GM21447 (cell line): ENCODE results near the gene FUT1.

Experiments
- ATAC-seq: cut with Tn5 transposase; IDR thresholded peaks from one replicate; pipeline ENCODE4 v1.9.1; 2021; ENCODE audit not compliant: unreplicated experiment

The FUT1 gene

DNA sequence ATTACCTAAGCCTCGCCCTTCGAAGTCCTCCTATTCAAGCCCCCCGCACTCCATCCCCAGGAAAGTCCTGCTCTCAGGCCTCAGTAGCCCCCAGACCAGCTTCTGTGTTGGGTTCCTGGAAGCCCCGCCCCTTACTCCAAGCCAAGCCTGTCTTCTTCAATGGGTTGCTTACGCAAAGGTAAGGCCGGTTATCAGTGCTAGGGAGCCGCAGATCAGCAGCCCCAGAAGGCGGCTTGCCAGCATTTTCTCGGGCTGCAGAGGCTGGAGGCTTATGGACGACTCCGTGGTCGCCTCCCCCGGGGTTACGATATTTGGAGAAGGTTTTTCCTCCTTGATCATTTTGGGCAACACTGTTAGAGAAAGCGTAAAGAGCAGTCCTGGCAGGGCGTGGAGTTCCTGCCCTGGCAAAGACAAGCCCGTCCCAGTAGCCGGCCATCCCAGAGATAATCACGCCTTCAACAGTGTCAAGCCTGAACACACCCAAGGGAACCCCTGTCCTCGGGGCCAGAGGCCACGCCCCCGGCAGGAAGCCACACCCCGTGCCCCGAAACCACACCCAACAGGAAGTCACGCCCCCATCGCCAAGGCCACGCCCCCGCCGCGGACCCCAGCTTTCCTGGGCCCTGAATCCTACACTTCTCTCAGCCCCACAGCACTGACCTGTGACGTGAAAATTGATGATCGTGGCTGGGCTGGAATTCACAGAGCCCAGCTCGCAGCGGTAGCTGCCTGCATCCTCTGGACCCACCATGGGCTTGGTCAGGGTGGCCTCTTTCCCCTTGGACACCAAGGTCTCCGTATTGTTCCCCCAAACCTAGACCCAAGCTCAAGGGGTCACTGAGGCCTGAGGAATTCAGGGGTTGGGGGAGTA lies 11.1 kb downstream of the FUT1 start:
- no peak for ATAC-seq

DNA sequence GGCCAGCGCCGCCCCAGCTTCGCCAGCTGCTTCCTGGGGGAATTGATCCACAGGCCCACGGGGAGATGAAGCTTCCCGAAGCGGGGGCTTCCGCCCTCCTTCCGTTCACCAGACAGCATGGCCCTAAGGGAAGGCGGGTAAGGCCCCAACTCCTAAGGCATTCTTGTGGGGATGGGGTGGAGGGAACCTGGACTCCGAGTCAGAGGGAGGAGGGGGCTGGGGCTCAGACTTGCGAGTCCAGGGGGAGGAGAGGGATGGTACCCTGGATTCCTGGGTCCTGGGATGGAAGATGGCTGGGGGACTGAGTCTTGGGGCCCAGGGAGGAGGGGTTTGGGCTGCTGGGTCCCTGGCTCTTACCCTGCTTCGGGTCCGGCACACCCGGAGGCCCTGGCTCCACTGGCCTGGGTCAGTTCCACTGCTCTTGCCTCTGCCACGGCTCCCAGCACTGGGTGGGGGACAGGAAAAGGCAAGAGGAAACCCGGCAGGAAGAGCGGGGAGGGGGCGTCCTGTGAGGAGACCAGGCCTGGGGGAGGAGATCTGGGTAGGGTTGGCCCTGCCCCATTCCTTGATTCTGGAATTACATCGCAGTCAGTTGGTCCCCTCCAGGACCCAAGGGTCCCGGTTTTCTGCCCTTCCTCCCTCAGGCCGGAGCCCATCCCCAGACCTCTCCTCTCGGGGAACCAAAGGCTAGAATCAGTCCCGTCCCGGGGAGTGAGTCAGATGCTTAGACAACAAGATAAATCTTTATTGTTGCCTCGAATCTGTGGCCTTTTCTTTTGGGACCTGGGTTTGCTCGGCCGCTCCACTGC lies 12.1 kb downstream of the FUT1 start, which contains the start of gene RASIP1:
Gene RASIP1, minus strand, starts transcription at position 447 of the 809 bp plus-strand sequence. Its CDS starts 328 bp downstream, at position 119.
- no peak for ATAC-seq

DNA sequence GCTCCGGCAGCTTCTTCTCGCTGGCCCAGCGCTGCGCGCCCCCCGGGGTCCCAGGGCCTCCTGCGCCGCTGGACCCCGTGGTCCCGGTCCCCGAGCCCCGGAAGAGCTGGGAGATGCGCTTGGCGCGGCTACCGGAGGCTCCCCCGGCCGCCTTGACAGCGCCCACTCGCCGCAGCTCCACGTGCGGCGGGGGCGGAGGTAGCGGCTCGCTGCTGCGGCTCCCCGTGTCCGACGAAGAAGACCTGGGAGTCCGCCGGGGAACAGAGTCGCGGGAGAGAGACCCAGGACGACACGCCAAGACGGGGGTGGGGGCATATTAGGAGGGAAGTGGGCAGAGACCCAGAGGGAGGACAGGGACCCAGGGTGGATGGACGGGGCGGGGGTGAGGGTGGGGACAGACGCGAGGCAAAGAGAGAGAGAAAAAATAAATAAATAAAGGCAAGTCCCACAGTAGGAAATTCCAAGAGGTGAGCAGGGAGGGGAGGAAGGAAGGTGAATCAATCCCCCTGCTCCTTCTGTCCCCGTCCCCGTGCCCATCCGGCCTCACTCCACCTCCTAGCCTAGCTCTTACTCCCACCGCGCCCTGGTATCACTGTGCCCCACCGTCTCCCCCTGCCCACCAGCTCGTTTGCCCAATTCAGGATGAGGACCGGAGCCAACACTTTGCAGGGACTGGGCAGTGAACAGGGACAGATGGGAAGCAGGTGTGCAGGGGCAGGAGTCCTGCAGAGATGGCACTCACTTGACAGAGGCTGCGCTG lies 12.9 kb downstream of the FUT1 start:
- ATAC-seq, result no peak

DNA sequence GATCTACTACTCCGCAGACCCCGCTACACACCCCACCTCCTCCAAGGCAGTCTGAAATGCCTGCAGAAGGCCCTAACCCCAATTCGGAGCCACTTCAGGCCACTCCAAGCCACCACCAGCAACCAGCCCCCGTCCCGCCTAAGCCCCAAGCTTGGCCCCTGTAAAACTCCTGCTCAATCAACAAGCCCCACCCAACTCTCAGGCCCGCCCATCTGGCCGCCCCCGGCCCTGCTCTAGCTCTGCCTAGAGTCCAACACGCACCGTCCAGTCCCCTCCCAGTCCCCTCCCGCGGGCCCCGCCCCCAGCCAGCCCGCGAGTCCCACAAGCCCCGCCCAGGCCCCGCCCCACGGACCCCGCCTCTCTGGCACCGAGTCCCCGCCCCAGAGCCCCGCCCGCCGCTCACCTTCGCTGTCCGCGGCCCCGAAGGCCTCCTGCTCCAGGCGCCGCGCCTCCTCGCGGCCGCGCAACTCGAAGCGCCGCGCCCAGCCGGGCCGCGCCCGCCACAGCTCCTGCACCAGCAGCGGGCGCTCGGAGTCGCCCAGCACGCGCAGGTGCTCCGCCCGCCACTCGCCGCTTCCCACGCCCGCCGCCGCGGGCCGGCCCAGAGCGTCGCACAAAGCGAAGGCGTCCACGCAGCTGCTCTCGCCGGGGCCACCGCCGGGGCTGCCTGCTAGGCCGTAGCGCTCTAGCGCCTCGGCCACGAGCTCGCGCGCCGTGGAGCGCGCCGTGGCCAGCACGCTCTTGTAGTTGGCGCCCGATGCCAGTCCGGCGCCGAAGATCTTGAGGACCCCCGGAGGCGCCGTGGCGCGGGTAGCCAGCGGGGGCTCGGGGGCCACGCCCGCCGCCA lies 13.7 kb downstream of the FUT1 start:
- peak; percentile 69 for ATAC-seq

DNA sequence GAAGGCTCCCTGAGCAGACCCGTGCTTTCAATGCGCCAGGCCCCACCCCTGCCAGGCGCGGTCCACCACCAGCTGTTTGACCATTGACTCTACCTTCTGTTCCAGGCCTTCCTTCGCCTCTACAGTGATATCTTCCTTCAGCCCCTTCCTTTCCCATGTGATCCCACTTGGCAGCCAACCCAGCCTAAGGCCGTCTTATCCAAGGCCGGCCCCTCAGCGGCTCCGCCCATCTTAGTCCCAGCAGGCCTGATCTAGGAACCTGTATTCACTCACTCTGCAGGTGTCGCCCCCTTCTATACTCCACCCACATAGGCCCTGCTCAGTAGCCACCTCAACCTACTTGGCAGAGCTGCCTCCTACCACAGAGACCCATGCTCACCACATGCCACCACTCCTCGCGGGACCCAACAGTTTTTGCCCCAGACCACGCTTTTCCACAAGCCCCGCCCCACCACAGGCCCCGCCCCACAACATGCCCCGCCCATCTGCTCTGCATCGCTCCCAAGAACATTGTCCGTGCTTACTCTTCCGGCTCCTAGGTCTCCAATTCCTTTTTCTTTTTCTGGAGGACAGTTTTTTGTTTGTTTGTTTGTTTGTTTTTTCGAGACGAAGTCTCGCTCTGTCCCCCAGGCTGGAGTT lies 15.0 kb downstream of the FUT1 start:
- ATAC-seq, result no peak

DNA sequence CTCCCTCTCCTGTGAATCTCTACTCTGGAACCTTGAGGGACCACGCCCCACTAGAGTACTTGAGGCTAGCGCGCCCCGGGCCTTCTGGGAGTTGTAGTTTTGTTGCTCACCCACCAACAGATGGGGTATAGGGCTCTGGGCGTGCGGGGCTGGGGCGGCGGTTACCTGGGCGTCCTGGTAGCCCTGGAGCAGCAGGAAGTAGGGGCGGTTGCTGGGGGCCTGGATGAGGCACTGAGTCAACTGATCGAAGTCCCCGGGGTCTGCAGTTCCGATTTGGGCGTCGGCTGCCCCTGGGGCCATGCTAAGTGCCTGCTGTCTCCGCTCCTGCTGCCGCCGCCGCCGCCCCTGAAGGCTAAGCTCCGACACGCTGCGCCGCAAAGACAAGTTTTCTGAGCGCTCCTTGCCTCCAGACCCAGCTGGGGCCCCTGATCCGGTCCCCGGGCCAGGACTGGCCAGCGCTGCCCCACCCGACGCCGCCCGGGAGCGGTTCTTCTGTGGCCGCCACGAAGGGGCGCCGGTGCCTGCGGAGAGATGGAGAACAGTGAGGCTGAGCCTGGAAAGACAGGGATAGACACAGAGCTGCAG lies 17.3 kb downstream of the FUT1 start:
- no peak for ATAC-seq

DNA sequence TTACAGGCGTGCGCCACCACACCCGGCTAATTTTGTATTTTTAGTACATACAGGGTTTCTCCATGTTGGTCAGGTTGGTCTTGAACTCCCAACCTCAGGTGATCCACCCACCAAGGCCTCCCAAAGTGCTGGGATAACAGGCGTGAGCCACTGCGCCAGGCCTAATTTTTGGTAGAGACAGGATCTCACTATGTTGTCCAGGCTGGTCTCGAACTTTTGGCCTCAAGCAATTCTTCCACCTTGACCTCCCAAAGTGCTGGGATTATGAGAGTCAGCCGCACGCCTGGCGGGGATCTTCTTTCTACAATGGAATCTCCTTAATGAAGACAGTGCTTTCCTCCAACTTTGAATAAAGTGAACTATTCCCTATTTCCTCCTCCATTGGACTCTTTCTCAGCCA lies 17.8 kb downstream of the FUT1 start:
- no peak for ATAC-seq

DNA sequence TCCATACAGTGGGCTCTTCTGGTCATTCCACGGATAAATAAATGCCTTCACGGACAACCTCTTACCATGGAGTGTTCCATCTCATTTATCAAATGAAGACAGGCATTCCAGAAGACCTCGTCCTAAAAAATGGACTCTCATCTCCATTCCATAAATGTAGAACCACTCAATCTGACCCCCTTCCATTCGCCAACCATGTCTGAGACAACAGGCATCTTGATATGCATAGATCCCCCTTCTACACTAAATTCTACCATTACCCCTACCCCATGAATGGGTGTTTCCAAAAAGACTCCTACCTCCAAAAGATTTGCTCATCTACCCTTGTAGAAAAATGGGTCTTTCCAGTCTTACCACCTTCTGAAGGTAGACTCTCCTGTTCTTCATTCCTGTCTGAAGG lies 21.0 kb downstream of the FUT1 start:
- no peak for ATAC-seq

DNA sequence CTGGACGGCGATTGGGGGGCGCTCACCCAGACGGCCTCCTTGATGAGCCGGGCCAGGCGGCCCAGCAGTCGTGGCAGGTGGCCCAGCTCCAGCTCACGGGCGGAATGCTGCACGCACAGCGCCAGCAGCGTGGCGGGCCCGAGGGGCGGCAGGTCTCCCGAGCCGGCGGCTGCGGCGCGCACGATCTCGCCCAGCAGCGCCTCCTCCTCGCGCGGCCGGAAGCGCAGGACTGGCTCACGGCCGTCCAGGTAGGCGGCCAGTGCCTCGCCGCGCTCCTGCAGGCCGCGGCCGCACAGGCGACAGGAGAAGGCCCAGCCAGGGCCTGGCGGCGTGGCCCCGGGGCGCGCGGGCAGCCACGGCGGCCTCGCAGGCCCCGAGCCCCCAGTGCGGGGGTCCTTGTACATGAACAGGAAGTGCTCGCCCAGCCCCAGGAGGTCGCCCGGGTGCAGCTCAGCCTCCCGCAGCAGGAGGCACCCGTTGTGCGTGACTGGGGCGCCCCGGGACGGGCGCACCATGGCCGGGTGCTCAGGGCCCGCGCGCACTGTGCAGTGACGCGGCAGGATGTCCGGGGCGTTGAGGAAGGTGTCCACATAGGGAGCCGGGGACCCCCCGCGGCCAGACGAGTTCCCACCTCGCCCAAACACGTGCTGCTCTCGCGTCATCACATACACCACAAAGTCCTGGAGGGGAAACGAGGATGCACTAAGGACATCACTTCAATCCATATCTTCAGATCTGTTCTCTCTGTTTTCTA lies 23.4 kb downstream of the FUT1 start:
- no peak for ATAC-seq

DNA sequence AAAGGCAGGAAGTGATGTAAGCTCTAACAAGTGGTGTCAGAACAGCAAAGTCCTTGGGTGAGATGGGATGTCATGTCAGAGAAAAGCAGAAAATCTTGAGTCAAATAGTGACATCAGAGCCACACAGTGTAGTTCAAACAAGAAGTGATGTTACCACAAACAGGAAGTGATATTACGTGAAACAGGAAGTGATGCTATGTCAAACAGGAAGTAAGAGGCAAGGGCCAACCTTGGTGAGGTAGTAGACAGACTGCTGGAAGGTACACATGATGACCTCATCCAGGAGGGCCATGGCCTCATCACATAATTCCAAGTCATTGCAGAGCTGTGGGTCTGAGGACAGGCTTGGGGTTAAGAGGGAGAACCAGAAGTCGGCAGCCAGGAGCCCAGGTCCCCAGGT lies 25.9 kb downstream of the FUT1 start:
- ATAC-seq, result no peak

DNA sequence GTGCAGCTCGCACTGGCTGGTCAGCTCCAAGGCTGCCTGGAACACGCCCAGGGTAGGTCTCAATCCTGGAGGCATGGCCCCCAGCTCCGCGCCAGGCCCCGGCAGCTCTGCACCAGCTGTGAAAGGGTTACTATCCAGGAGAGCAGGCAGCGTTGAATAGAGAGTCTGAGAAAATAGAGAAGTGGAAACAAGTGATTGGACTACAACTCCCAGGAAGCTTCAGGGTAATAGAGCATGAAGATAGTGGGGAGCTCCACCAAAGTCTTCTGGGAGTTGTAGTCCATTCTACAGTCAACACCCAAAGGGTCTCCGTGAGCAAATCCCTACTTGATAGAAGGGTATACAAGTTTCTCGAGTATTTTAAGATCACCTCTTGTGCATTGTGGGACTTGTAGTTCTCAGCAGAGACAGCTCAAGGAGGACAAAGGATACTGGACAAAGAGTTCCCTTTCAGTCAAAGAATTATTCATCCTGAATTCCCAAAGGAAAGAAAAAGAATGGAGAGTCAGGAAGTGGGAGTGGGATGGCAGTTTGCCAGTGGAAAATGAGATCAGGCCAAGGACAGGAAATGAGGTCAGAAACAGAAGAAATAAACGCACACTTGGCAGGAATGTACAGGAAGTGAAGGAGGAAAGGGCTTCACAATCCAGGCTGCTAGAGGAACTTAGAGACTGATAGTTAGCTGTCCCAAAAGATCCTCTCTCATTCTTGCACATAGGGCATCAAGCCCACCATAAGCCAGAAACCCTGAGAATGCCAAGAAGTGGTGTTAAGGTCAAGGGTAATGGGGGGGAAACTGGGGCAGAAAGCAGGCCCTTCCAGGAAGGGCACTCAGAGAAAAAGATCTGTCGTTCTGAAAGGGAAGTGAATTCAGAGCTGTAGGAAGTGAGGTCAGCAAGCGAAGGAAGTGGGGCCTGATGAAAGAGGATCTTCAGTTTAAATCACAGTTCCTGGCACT lies 27.4 kb downstream of the FUT1 start:
- ATAC-seq, result no peak

DNA sequence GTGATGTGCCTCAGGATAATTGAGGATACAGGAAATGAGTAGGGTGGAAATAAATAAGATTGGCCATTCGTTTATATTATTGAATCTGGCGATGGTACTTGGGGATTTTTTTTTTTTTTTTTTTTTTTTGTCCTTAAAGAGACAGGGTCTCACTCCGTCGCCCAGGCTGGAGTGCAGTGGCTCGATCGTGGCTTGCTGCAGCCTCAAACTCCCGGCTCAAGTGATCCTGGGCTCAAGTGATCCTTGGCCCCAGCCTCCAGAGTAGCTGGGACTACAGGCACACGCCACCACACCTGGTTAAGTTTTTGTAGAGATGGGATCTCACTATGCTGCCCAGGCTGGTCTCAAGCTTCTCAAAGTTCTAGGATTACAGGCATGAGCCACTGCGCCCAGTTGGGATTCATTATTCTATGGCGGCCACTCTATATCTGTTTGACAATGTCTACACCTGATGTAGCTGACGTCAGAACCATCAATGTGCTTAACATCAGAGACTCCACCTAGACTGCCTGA lies 30.2 kb downstream of the FUT1 start:
- ATAC-seq, result no peak

DNA sequence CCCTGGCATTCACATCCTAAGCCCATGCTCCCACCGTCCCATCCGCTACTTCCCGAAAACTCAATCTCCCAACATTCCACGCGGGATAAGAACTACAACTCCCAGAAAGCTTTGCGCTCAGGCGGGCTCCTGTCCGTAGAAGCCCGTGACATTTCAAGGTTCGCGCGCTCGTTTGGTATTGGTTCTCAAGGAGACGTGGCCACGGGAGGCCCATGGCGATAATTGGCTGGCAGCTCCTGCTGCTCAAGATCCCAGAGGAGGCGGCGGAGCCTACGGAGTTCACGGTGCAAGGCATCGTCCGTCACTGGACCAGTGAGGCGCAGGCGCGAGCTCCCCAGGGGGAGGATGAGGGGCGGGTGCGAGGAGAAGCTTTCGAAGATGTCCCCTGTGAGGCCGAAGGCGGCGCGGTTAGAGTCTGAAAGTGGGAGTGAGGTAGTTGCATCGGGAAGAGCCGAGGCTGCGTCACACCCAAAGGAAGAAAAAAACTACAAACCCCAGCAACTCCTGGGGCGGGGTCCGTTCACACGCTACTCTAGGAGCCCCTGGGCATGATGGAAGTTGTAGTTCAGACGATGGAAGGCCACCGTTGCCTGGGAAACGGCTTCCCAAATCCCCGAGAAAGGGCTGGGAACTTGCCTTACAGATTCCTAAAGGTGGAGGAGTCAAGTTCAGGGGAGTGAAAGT lies 31.7 kb downstream of the FUT1 start:
- peak; percentile 86 for ATAC-seq

DNA sequence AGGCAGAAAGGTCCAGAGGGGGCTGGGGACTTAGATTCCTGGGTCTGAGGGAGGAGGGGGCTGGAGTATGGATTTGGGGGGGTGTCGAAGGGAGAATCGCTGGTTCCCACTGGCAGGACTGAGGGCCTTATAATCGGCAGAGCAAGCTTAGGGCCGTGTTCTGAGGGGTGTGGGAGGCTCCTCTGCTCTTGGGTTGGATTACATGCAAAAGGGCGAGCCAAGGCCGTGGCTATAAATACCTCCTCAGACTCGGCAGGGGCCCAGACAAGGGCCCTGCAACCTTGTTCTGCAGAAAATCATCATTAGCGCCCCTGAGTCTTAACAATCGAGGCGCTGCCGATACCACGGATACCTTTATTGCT lies 32.2 kb downstream of the FUT1 start:
- no peak for ATAC-seq

DNA sequence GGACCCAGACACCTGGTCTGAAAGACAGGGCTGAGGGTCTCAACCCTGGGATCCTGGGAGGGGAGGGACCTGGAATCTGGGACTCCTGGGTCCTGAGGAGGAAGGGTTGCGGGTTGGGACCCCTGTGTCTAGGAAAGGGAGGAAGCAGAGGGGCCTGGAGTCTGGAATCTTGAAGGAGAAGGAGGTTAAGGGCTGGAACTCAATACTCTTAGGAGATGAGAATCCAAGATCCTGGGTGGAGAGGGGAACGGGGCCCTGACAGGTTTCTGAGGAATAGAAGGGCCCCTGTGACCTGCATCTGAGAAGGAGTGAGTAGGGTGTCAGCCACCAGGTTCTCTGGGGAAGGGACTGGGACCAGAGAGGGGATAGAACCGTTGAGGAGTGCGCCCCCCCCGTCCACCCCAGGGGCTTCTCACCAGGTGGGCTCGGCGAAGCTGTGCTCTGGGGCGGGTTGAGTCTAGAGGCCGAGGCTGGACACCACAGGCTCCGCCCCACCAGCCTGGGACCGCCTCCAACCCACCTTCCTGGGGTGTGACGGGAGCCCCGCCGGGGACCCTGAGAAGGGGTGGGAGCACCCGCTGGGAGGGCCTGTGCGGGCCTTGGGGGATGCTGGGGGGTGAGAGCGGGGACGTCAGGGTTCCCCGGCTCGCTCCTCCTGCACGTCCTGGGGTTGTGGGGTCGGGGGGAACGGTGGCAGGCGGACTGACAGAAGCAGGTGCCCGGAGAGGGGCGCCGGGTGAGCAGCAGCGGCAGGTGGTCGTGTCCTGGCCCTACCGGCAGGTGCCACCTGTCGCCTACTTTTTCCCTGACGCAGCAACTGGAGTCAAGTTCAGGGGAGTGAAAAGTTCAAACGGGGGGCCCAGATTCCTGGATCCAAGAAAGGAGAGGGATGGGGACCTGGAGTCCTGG lies 32.9 kb downstream of the FUT1 start, which contains the start of gene MAMSTR:
Gene MAMSTR, minus strand, starts transcription at position 463 of the 909 bp plus-strand sequence. CDS start 694 bp downstream, outside the sequence.
- no peak for ATAC-seq

DNA sequence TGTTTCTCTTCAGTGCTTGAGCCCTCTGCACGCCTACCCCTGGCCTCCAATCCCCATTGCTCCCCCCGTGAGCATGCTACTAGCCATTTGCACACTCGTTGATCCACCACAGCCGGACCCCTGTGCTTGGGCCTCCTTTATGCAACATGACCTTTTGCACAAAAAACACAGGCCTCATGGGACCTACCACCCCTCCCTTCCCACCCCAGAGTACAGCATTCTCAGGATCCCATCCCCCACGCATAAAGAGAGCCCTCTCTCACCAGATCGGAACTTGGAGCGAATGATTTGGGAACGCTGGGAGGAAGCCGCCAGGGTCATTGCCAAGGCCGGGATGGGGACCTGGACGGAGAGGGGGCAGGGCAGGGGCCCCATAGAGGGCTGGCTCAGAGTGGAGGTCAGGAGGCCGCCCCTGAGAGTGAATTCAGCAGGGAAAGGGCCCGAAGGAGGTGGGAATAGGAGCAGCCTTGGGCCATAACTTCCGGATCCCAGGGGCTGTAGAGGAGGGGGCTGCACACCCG lies 33.7 kb downstream of the FUT1 start:
- ATAC-seq, result no peak
